Activated T-cell treated with anti-CD3 and anti-CD28 coated beads for 4 hours (primary cell): Measurements from ENCODE around the gene FSTL4.

ENCODE experiments used
- DNase-seq: peaks from one replicate; pipeline ENCODE4 v3.0.0-alpha.2; 2020

The FSTL4 gene

DNA sequence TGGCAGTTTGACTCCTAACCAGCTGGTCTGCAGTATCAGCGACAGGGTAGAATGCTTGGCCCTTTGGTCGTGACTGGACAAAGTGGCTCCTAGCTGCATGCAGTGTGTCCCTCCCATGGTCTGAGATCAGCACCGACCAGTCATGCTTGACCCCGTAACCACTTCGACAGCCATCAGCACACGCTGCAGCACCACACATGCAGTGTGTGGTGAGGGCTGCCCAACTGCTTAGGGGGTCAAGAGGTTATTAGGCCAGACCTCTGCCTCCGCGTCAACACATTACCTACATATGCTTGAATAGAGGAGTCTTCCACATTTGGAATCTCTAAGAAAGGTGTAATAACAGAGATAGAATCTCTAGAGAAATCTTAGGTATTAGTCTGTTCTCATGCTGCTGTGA is 139.1 kb downstream of the FSTL4 start:
- no peak for DNase-seq

GRCh38 chr5:133472829-133473228 is 139.5 kb downstream of the FSTL4 start:
- no peak for DNase-seq

DNA sequence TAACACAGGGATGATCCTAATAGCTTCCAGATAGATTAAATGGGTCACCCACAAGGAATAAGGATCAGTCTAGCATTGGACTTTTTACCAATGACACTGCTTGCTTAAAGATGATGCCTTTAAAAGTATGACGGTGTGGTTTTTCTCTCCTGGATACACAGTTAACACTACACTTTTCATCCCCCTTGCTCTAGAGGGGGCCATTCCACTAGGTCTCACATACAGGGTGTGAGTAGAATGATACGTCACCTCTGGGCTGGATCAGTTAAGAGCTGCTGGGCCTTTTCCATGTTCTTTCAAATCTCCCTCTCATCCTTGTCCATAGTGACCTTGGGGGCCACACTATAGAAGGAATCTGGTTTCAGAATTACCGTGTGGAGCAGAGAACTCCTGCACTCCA is 140.6 kb downstream of the FSTL4 start:
- DNase-seq: no peak

GRCh38 chr5:133470841-133471240 is 141.5 kb downstream of the FSTL4 start:
- DNase-seq: no peak

- DNase-seq: no peak
Observed at GRCh38 chr5:133469846-133470245, 142.5 kb downstream of the FSTL4 start.

GRCh38 chr5:133469252-133469651 is 143.1 kb downstream of the FSTL4 start:
- no peak for DNase-seq

- DNase-seq: no peak
Observed at GRCh38 chr5:133468596-133468995, 143.7 kb downstream of the FSTL4 start.

DNA sequence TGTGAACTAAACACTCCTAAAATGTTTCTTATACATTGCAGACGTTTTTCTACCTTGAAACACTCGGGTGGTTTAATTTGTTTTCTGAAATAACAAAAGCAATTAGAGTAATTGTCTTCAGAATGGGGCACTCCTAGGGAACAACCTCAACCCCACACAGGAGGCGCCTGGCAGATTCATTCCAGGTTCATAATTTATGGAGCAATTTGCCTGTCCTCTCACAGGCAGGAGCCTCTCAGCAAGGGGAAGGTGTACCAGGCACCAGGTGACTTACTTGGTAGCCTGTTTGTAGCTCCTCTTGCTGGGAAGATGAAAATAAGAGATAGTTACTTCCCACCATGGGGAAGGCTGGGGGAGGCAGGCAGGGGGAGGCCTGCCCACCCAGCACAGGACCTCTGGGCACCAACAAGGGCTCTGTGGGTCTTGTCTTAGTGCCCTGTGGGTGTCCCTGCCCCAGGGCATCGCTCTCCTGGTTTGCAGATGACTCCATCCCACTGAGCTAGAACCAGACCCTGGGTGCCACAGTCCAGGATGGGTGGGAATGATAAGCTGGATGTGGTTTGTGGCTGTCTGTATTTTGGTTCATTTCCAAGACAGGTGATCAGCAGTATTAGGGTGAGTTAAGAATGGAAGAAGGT is 144.4 kb downstream of the FSTL4 start:
- no peak for DNase-seq

DNA sequence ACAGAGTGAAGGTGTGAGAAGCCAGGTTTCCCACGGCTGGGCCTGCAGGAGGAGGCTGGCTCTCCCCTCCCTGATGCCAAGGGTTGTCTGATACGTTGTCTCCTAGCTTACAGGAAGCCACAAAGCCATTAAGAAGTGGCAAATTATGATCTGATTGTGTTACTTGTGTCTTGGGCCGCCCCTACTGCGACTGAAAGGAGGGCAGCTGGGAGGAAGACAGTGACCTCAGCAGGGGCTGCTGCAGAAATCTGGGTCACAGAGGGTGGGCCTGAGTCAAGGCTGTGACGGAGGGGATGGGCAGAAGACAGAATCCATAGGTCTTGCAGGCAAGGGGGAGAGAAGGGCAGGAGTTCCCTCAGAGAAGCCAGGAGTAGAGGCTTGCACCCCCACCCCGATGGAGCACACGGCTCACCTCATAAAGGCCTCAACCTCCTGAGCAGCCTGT is 145.0 kb downstream of the FSTL4 start:
- DNase-seq: no peak

- DNase-seq: no peak
Observed at GRCh38 chr5:133466556-133467334, 145.6 kb downstream of the FSTL4 start.

DNA sequence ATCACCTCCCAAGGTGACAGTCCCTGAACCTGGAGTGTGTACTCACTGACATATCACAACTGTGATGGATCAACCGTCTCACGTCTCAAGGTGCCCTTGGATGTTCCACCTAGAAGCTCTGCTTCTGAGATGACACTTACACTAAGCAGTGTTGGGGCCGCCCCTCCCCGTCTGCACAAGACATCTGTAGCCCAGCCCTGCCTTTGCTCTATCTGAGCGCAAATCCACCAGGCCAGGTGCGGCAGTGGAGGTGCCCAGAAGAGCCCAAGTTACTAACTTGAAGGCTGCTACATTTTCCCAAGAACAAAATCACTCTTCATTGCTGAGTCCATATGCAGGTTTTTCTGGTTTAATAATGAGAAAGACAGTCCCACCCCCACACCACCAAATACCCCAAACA is 148.3 kb downstream of the FSTL4 start:
- DNase-seq: no peak

DNA sequence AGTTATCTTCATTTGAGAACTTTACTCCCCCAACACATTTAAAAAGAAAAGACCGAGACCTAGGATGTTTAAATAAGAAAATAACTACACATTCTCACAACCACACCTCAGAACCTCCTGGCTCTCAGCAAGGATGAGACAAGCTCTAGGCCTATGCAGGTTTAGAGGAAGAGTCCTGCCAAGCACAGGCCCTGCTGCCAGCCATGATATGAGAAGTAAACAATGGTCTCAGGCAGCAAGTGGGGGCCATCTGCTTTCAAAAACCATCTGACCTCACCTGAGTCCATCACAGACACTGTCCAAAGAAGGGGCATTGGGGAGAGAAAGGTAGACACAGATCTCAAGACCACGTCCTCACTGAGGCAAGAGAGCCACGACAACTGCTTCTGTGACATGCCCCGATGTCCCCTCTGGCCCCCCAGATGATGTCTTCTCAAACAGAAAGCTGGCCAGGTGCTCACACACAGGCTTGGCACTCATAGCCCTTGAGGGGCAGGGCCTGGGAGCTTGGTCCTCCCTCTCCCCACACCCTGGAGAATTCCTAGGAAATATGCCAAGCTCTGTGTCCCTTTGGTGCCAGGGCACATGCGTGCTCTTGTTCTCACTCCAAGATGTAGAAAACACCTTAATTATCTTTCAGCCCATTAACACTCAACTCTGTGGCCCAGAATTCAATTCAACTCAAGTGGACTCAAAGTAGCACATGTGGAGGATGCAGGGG is 150.4 kb downstream of the FSTL4 start:
- no peak for DNase-seq

DNA sequence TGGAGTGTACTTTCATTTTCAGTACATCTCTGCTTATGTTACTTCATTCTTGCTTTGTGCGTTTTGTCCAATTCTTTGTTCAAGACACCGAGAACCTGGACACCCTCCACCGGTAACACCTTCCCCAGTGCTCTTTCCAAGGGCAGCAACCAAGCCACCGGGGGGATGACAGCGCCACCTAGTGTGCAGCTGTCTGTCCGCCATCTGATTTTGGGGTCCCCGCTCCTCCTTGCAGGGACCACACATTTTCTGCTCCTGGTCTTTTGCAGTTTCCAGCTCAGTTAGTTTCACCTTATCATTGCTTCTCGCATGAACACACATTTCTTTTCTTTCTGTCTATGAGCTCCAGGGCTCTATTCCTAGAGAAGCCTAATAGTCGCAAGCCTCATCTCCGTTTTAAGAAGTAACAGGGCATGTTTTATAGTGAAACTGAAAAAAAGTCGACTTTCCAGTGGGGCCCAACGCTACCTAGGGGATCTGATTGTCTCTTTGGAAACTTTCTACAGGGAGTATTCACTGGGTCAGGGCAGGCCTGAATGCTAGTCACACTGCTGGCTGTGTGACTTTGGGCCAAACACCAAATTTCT is 152.1 kb downstream of the FSTL4 start:
- DNase-seq: no peak

GRCh38 chr5:133459474-133460160 is 152.7 kb downstream of the FSTL4 start:
- no peak for DNase-seq

DNA sequence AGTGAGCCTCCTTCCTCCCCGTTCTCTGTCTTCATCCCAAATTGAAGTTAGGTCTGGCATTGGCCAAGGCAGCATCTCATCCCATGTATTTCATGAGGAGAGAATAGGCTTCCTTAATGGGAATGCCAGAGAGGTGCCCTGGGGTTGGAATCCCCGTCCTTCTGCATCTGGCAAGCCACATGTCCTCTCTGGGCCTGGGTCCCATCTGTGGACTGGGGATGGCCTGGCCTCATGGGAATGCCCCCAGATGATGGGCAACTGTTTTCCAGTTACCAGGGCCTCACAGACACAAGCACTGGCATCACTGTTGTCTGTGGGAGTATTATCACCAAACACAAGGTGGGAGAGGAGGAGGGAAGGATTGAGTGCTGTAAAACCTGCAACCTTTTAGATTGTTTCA is 153.9 kb downstream of the FSTL4 start:
- no peak for DNase-seq

GRCh38 chr5:133457439-133458355 is 154.6 kb downstream of the FSTL4 start:
- DNase-seq: no peak

GRCh38 chr5:133456933-133457402 is 155.4 kb downstream of the FSTL4 start:
- no peak for DNase-seq

DNA sequence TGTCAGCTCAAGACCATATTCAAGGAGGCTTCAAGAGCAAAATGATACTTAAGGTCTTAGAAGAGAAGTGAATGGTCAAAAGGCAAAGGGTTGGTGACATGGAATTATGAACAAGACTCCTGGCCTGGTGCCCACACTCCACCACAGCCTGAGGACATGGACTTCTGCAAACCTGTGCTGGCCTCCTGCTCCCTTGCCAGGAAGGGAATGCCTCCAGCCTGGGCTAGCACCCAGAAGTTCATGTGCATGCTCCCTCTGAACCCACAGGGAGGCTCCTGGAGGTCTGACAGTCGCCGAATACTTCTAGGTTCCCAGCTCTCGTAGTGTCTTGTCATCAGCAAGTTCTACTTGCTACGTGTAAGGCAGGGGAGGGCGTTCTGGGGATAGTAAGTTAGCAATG is 156.7 kb downstream of the FSTL4 start:
- DNase-seq: no peak

DNA sequence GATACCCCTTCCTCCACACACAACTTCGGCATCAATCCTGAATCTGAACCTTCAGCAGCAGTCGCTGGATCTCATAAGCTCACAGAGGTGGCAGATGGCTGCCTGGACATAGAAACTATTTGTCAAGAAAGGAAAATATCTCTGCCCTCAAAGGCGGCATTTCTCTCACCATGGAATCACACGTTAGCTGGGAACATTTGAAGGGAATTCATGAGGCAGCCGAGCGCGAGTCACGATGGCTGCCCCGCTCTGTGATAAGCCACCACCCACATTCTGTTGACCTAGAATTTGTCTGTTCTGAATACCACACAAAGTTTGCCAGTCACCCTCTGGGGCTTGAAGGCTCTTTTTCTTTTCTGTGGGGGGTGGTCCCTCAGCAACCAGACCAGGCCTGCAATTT is 157.9 kb downstream of the FSTL4 start:
- DNase-seq: no peak

- DNase-seq: no peak
Observed at GRCh38 chr5:133453831-133454230, 158.5 kb downstream of the FSTL4 start.

DNA sequence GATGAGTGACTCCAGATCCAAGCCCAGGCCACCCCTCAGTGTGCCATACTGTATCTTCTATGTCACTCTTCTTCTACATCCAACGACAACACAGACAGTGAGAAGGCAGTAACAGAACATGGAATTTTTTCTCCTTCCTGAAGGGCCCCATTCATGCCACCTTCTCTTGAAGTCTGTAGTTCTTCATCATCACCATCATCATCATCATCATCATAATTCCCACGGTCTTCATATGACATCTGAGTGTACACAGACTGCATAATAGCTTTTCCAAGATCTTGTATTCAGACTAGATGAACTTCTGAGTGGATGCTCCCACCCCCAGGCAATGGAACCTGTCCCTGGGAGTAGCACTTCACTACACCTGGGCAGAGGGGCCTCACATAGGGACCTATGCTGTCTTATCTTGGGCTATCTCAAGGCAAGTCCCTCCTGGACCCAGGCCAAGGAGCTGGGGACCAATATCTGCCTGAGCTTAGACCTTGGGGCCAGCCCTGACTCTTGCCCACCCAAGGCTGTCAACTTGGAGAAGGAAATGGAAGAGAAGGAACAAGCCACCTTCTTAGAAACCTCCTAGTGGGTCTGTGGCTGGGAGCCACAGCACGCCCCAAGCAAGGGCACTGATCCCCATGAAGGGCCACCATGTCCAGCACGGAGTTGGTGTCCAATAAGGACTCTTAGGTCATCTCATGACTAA is 159.1 kb downstream of the FSTL4 start:
- DNase-seq: no peak
